GM12878 (cell line): ENCODE results near the gene ADGRE1. TPM values are rescaled to one million over a fixed set of nuclear protein-coding genes. Genes with fewer than 3 reads are reported as not detected.

ENCODE experiments used
- ATAC-seq: fragments of 200-7000 bp; cut with Tn5 transposase; 3 replicates; pipeline ENCODE4 v1.9.1; 2020; ENCODE audit warnings: mild to moderate bottlenecking, moderate library complexity
- BruUV-seq: library from RNA; stranded (reverse); fragments of 400-500 nt; replicated peaks from 2 replicates; lab custom pipeline; 2021; lab: Mats Ljungman, UMichigan
- CTCF ChIA-PET: fragments of 300-600 bp; sonication (Branson Sonifier 250); formaldehyde crosslinking; extraction: SDS; loops from one replicate; lab custom pipeline; 2021; ENCODE audit warnings: inconsistent platforms; lab: Yijun Ruan, JAX
- POLR2A ChIA-PET: fragments of 350-600 bp; formaldehyde crosslinking; extraction: SDS; loops from one replicate; lab custom pipeline; 2021; ENCODE audit warnings: inconsistent platforms; lab: Charles Lee
- RAD21 ChIA-PET: fragments of 300-600 bp; sonication (Branson Sonifier 250); formaldehyde crosslinking; loops from one replicate; lab custom pipeline; 2023; ENCODE audit warnings: antibody characterized with exemption; ENCODE audit not compliant: unreplicated experiment; lab: Charles Lee
- SMC1A ChIA-PET: fragments of 300-600 bp; sonication (Branson Sonifier 250); formaldehyde crosslinking; loops from one replicate; lab custom pipeline; 2023; ENCODE audit not compliant: unreplicated experiment, uncharacterized antibody; lab: Charles Lee
- DNase-seq: peaks from one replicate; pipeline ENCODE4 v3.0.0-alpha.2; 2011; ENCODE audit warnings: low read depth, low spot score
- FAIRE-seq: peaks from 3 replicates; lab custom pipeline; 2011; peaks lifted over from hg19 to GRCh38; lab: Jason Lieb, UNC
- H2AFZ ChIP-seq: 2 replicates; pipeline ENCODE4 v1.6.0; 2011; ENCODE audit warnings: low read depth, low read length, control low read depth; ENCODE audit not compliant: control insufficient read depth
- H3K27ac ChIP-seq: 2 replicates; pipeline ENCODE4 v1.5.1; 2011; ENCODE audit warnings: control low read depth; ENCODE audit not compliant: control insufficient read depth, insufficient read depth
- H3K27me3 ChIP-seq, 2 experiments: replicated peaks in 1 of 2; 2 replicates each; pipeline versions ENCODE4 v1.6.0 to v1.6.1; 2011; ENCODE audit warnings: low read length in 1 of 2; ENCODE audit not compliant: control insufficient read depth in 2 of 2, insufficient read depth in 2 of 2
- H3K36me3 ChIP-seq, 2 experiments: 2 replicates each; pipeline ENCODE4 v1.5.1; 2011; ENCODE audit warnings: low read length in 1 of 2; ENCODE audit not compliant: control insufficient read depth in 2 of 2, insufficient read depth in 2 of 2
- H3K4me1 ChIP-seq: 2 replicates; pipeline ENCODE4 v1.6.1; 2011; ENCODE audit warnings: mild to moderate bottlenecking, low read length, moderate library complexity, mixed read lengths; ENCODE audit not compliant: control insufficient read depth, insufficient read depth
- H3K4me2 ChIP-seq: 2 replicates; pipeline ENCODE4 v1.6.0; 2011; ENCODE audit warnings: control low read depth; ENCODE audit not compliant: control insufficient read depth, insufficient read depth
- H3K4me3 ChIP-seq: fragments of 200-600 bp; sonication (generic); 2 replicates; pipeline ENCODE4 v1.5.1; 2016
- H3K79me2 ChIP-seq: 2 replicates; pipeline ENCODE4 v1.6.0; 2011; ENCODE audit warnings: low read length; ENCODE audit not compliant: control insufficient read depth, insufficient read depth
- H3K9ac ChIP-seq: 2 replicates; pipeline ENCODE4 v1.8.0; 2011; ENCODE audit warnings: low read length, control low read depth, mixed read lengths; ENCODE audit not compliant: control insufficient read depth, insufficient read depth
- H3K9me3 ChIP-seq: replicated peaks from 3 replicates; pipeline ENCODE4 v1.5.1; 2011; ENCODE audit warnings: mild to moderate bottlenecking, low read length; ENCODE audit not compliant: control insufficient read depth, insufficient read depth
- H4K20me1 ChIP-seq: 2 replicates; pipeline ENCODE4 v1.6.0; 2011; ENCODE audit not compliant: control insufficient read depth, insufficient read depth
- FOS ChIP-seq: IDR thresholded peaks from 3 replicates; pipeline ENCODE4 v1.6.1; 2011; ENCODE audit warnings: borderline replicate concordance; ENCODE audit not compliant: insufficient read length; ENCODE audit errors: extremely low read depth
- LARP7 ChIP-seq: fragments of 450-650 bp; IDR thresholded peaks from 2 replicates; pipeline ENCODE4 v1.6.1; 2017; ENCODE audit warnings: mild to moderate bottlenecking
- NKRF ChIP-seq: fragments of 450-650 bp; conservative IDR thresholded peaks from 2 replicates; pipeline ENCODE4 v1.6.1; 2017; ENCODE audit warnings: mild to moderate bottlenecking, moderate library complexity
- PAX5 ChIP-seq: IDR thresholded peaks from 2 replicates; pipeline ENCODE4 v1.6.1; 2011; ENCODE audit warnings: low read depth, low read length, borderline replicate concordance
- PRDM15 ChIP-seq: fragments of 450-650 bp; formaldehyde crosslinking; IDR thresholded peaks from 2 replicates; pipeline ENCODE4 v1.4.0; 2020; ENCODE audit warnings: mild to moderate bottlenecking, moderate library complexity
- SPI1 ChIP-seq: IDR thresholded peaks from 2 replicates; pipeline ENCODE4 v1.6.1; 2011; ENCODE audit warnings: low read depth, mild to moderate bottlenecking, low read length, moderate library complexity, borderline replicate concordance; ENCODE audit not compliant: insufficient read depth
- STAT1 ChIP-seq: fragments of 450-650 bp; conservative IDR thresholded peaks from 2 replicates; pipeline ENCODE4 v1.6.1; 2014; ENCODE audit warnings: antibody characterized with exemption, mild to moderate bottlenecking
- TCF12 ChIP-seq: IDR thresholded peaks from 2 replicates; pipeline ENCODE4 v1.6.1; 2011; ENCODE audit warnings: low read depth, mild to moderate bottlenecking, low read length
- YY1 ChIP-seq: IDR thresholded peaks from 2 replicates; pipeline ENCODE4 v1.6.1; 2011; ENCODE audit warnings: low read depth, mild to moderate bottlenecking, low read length
- ZBTB11 ChIP-seq: fragments of 450-650 bp; formaldehyde crosslinking; IDR thresholded peaks from 2 replicates; pipeline ENCODE4 v1.5.0; 2022; ENCODE audit warnings: mild to moderate bottlenecking, missing genetic modification characterization
- WGBS: methylation state at CpG from one replicate; pipeline ENCODE4 v1.1.6; 2016; ENCODE audit warnings: low lambda C conversion rate; ENCODE audit not compliant: insufficient replicate concordance, insufficient coverage; ENCODE audit errors: missing lambda C conversion rate; 5-methylcytosine and 5-hydroxymethylcytosine counted together
- in situ Hi-C: fragments of 300-500 bp; cut with MboI; formaldehyde crosslinking; loops from 9 replicates; pipeline ENCODE4 v1.14.3; 2018; ENCODE audit warnings: mixed read lengths
- intact Hi-C: fragments of 100-400 bp; cut with micrococcal nuclease; formaldehyde crosslinking; loops from one replicate; pipeline ENCODE4 v1.14.2; 2022; ENCODE audit not compliant: unreplicated experiment
- polyA plus RNA-seq, 11 experiments: library from polyadenylated mRNA; depleted of rRNA in 4 of 11; unstranded in 6 of 11; stranded (reverse) in 5 of 11; fragments of >200 nt; fragmentation: Nextera tagmentation in 4 of 11; fragmentation: Illumina TruSeq in 1 of 11; extraction: Ambion mirVana in 4 of 11; extraction: Trizol in 1 of 11; gene quantifications; 1 replicate in 1 of 11; 2 replicates in 10 of 11; pipeline versions ENCODE4 v1.2.1 to v1.2.3, GENCODE V29; 2011 to 2016; ENCODE audit warnings: inconsistent platforms in 2 of 11, missing spikeins in 2 of 11, low read depth in 1 of 11
- total RNA-seq, 4 experiments: library from RNA; depleted of rRNA in 3 of 4; stranded (reverse); fragments of >200 nt in 3 of 4; fragmentation: Illumina TruSeq in 1 of 4; extraction: Trizol in 1 of 4; gene quantifications; 2 replicates each; pipeline versions ENCODE4 v1.2.1 to v1.2.3, GENCODE V29; 2013 to 2021

ADGRE1 gene
- total and polyA plus RNA-seq, 10 of the 15 experiments (the other 5 are each of a cell fraction or from before 2014, with no cell fraction given), result 7.9 to 35.7 (median 9.9) TPM

GRCh38 chr19:6970021-6970420, 82.6 kb downstream of the ADGRE1 start:
- no peak for ATAC-seq
- ChIA-PET POLR2A (interaction anchor here (1.7 kb wide), 1 partner anchor 10 kb away, joined by 5 read pairs; no protein-coding TSS in a partner anchor), SMC1A (no interaction called here), RAD21 (no interaction called here)
- BruUV-seq, result no TSS peak
- FAIRE-seq, result no peak
- H3K4me1 ChIP-seq, result no peaks in the 10 kb centered on the region
- no peak overlapping the region for H2AFZ ChIP-seq
- 2% methylated on average over 2 of the region's 2 CpGs for WGBS
- no peak for TF ChIP-seq FOS
- no peak for TF ChIP-seq STAT1
- no peak for TF ChIP-seq PAX5
- TF ChIP-seq SPI1, result no peak
- TF ChIP-seq LARP7, result no peak
- no peak for TF ChIP-seq ZBTB11 (CRISPR knock-in tag)
- no peak for TF ChIP-seq TCF12
- TF ChIP-seq PRDM15 (CRISPR knock-in tag), result no peak
- no peak for TF ChIP-seq YY1
- no peak for TF ChIP-seq NKRF
- TF ChIP-seq, all 136 proteins: peak for 0
- Histone ChIP-seq H3K79me2 (no peaks in the 10 kb centered on the region), H3K4me3 (no peak overlapping the region), H3K9me3 (no peaks in the 10 kb centered on the region; the same call in 2 of the 3 replicates), H3K9ac (no peak overlapping the region), H3K27me3 (no peaks in the 10 kb centered on the region), H3K36me3 (no peaks in the 10 kb centered on the region), H4K20me1 (no peaks in the 10 kb centered on the region), H3K27ac (no peak overlapping the region), H3K4me2 (no peak overlapping the region)
- in situ Hi-C loops (no loop called here), intact Hi-C loops (no loop called here)
- no peak for DNase-seq
- CTCF ChIA-PET, result interaction anchor here (1.0 to 1.7 kb wide), 3 partner anchors 9 to 99 kb away, joined by 3 to 5 read pairs (median 4); partner anchors contain the start of gene ZNF557
